Hematopoietic multipotent progenitor cell treated with erythropoietin and hydrocortisone succinate and interleukin-3 and kit ligand, for 15 days (in vitro differentiated cells): ENCODE measurements around the gene NUTM2G.
"Not testable (repeated sequence)": the region's sequence is repeated elsewhere in the genome, so short reads cannot be mapped to it uniquely, and the experiment has no call there.

ENCODE experiments used
- DNase-seq: peaks from one replicate; pipeline ENCODE4 v3.0.0-alpha.2; 2015; ENCODE audit warnings: low spot score

NUTM2G gene

DNA sequence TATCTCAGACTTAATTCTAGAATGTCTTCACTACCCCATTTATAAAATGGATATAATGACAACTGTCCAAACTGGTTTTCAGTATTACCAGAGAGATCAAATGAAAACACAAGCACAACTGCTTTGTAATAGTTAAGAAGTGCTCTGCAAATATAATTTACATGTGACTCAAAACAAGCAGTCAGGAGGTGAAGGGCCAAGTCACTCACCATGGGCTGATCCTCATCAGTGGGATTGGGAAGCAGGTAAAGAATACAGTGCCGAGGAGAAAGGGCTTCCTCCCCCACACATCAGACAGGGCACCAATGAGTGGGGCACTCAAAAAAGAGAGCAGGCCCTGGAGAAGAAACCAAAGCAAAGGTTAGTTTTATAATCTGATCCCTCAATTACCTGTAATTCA is 20.7 kb downstream of the NUTM2G start:
- not testable (repeated sequence) for DNase-seq

DNA sequence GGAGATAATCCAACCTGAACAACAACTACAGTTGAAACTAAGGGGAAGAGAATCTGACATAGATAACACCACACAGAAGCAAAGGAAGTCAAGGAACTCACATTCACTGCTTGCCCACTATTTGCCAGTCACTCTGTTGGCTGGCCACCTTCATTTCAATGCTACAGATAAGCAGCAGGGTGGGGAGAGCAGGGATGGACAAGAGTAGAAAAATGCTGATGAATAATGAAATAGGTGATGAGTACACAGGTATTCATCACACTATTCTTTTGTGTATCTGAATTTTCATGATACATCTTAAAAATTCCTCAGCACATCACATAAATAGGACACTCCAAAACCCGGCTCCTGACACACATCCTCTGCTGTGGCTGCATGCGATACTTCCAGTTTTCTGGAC is 21.9 kb downstream of the NUTM2G start:
- not testable (repeated sequence) for DNase-seq

DNA sequence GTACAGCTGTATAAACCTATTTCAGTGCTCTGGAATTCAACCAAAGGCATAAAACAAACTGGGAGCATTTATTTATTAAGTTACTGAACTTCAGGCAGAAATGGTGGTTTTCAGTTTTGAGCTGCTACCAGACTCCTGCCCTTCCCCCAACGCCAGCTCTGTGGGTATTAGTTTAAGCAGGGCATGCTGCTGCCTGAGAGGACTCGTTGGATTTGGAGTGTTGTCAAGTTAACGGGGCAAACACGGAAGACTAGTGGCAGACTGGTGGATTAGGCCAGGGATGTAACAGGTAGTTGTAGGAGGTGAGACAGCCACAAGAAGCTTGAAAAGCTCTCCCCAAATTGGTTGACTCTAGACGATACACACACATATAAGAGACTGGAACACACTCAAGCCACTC is 38.9 kb downstream of the NUTM2G start:
- DNase-seq = not testable (repeated sequence)

DNA sequence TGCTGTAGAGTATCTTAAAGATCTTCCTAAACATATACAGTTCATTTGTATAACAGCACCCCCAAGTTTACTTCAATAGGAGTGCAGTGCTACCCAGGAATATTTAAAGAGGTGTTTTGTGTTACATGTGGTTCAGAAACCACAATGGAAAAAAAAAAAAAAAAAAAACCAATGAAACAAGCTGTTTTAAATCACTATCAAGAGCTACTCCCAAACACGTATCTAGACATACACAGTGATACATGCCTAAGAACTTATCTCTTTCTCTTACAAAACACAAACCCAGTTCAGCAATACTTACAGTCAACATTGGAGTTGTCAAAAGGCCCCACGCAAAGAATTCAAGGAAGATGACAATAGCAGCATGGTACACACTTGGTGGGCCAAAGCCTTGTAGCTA is 43.9 kb downstream of the NUTM2G start:
- DNase-seq = not testable (repeated sequence)

DNA sequence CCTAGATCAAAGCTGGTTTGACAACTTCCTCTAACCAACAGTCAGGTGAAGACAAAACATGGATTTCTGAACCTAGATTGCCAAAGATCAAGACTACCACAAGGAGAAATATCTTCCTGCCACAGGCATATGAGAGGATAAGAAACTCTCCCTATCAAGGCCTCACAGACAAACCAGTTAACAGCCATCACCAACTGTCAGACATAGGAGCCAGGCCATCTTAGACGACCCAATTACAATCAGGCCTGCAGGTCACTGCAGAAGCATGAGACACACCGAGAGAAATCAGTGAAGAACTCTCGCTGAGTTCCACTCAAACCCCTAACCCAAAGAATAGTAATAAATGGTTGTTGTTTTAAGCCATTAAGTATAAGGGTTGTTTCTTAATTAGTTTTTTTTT is 45.4 kb downstream of the NUTM2G start:
- peak; percentile 8 for DNase-seq

DNA sequence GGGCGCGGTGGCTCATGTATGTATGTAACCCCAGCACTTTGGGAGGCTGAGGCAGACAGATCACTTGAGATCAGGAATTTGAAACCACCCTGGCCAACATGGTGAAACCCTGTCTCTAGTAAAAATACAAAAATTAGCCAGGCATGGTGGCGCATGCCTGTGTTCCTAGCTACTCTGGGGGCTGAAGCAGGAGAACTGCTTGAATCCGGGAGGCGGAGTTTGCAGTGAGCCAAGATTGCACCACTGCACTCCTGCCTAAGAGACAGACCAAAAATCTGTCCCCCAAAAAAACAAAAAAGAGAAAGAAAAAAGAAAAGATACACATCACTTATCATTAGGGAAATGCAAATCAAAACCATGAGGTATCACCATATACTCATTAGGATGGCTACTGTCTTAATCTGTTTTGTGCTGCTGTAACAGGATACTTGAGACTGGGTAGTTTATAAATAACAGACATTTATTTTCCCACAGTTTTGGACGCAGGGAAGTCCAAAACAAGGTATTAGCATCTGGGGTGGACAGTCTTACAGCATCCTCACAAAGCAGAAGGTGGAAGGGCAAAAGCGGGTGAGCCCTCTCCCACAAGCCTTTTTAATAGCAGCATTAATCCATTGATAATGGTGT is 55.0 kb downstream of the NUTM2G start:
- DNase-seq = not testable (repeated sequence)

DNA sequence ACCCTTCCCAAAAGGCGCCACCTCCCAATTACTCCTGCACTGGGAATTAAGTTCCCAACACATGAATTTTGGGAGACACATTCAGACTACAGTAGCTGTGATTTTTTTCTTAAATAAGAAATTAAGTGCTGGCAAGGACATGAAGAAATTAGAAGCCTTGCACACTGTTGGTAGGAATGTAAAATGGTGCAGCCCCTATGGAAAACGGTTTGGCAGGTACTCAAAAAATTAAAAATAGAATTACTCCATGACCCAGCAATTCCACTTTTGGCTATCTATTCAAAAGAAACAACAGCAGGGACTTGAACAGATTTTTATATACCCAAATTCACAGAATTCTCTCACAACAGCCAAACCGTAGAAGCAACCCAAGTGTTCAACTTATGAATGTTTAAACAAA is 55.5 kb downstream of the NUTM2G start:
- not testable (repeated sequence) for DNase-seq

DNA sequence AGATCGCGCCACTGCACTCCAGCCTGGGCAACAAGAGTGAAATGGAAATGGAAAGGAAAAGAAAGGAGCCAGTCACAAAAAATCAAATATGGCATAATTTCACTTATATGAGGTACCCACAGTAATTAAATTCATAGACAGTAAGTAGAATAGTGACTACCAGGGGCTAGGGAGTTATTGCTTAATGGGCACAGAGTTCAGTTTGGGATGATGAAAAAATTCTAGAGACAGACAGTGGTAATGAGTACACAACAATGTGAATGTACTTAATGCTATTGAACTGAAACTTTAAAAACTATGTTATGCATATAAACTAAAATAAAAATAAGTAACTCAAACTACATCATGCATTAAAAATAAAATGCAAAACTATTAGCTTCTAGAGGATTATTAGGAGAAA is 56.2 kb downstream of the NUTM2G start:
- DNase-seq = not testable (repeated sequence)
